ENCODE measurements around the gene CASZ1.

CASZ1 gene

GRCh38 chr1:10791105-10791951 is 5.1 kb downstream of the CASZ1 start:
- DNase-seq: no peak

- DNase-seq: no peak
Observed at GRCh38 chr1:10789803-10790702, 6.4 kb downstream of the CASZ1 start.

DNA sequence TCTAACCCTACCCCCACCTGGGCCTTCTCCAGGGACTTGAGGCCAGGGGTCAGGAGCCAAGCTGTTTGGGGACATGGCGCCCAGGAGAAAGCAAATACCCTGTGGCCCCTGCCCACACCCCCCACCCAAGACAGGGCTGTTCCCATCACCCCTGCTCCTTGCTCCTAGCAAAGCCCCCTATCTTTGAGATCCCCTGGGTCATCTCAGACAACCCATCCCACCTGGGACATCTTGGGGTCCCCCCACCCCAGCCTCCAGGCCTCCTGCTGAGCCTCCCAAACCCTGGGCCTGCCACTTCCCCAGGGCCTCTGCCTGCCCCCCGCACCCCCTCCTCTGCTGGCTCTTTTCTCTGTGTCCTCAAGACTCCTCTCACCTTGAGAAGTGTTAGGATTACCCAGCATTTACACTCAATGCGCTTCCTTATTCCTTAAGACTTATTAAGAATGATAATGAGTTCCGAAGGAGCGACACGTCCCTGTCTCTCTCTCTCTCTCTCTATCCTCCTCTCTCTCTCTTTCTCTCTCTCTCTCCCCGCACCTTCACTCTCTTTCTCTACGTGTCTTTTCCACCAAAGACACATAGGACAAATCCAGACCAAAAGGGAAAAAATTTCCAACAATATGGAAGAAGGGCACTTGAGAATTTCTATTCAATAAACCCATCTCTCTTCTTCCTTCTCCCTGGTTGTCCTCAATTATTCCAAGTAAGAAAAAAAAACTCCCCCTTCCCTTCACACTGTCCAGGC is 7.2 kb downstream of the CASZ1 start:
- DNase-seq: no peak

DNA sequence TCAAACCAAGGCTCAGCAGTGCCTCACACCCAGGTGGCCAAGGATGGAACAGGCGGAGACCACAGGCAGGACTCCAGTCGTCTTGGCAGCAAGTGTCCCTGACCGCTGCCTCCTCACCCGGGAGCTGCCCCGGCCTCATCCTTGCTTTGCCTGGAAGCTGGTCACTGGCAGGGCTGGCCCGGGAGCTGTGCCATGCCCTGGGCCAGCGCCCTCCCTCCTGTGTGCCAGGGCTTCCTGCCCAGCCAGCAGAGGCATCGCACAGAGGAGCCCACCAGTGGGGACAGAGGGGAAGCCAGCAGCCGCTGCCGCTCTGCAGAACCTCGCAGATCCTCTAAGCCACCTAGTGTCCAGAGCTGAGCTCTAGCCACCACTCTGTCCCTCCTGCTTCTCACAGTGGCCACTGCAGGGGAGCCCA is 7.8 kb downstream of the CASZ1 start:
- no peak for DNase-seq

DNA sequence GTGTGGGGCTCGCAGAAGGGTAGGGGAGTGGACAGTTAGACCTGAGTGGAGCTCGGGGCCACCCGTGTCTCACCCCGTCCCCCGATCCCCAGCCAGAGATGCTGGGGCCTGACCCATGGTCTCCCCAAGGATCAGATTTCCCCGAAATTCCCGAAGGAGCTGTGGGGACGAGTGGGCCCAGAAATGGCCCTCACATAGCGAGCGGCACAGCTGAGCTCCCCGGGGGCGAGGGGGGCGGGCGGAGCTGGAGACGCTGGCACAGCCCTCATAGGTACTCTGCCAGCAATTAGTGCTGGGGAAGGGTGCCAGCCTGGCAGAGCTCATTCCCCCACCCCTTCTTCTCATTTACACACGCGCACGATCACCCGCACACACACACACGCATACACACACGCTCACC is 9.2 kb downstream of the CASZ1 start:
- DNase-seq: no peak

GRCh38 chr1:10785728-10786638 is 10.5 kb downstream of the CASZ1 start:
- DNase-seq: no peak

DNA sequence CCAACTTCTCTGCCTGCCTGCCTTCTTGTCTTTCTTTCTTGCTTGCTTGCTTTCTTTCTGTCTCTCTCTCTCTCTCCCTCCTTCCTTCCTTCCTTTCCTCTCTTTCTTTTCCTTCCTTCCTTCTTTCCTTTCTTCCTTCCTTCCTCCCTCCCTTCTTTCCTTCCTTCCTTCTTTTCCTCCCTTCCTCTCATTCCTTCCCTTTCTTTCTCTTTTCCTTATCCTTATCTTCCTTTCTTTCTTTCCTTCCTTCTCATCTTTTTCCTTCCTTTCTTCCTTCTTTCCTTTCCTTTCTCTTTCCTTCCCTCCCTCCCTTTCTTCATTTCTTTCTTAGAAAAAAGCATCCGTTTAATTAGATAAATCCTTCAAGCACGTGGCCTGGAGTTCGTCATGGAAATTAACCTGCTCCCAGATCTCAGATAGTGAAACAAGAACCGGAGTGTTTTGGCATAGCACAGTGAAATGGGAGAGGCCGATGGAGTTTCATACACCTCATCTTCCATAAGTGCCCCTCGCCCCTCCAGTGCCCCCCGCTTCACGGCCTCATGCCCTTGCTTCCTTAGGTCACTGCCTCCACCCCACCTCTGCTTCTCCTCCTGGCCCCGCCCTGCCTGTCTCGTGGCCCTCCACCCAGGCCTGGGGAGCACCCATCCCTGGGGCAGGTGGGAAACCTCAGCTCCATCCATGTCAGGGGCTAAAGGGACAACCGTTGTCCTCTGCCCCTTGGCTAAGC is 11.3 kb downstream of the CASZ1 start:
- DNase-seq: no peak

GRCh38 chr1:10782491-10783244 is 13.8 kb downstream of the CASZ1 start:
- DNase-seq: no peak

DNA sequence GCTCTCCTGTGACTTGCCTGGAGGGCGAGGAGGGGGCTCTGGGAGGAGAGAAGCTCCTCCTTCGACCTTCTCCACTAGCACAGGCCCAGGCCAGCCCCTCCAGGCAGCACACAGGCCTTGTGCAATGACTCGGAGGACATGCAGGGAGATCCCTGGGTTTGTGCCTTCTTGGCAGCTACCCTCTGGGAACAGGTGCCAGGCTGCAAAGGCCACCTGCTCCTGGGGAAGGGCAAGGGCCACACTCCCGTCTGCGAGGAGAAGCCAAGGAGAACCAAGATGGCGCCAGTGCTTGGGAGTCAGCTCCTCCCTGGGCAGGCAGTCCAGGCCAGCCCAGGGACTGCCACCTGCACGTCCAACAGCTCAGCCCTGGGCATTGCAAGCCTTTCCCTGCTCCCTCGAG is 15.3 kb downstream of the CASZ1 start:
- no peak for DNase-seq

DNA sequence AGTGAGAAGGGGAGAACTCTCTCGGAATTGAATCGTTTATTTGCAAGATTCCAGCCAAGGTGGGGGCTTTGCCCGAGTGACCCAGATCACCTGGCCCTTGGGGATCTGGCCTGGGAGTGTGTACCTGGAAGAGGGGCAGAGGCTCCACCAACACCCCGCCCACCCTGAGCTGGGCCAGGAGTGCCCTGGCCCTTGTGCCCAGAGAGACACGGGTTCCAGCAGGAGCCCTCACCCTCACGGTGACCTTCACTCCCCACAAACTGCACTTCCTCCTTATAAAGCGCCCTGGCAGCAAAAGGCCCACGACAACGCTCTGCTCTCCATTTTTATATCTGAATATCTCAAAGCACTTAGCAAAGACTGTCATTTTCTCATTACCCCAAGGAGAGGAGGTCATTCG is 16.6 kb downstream of the CASZ1 start:
- DNase-seq: no peak

DNA sequence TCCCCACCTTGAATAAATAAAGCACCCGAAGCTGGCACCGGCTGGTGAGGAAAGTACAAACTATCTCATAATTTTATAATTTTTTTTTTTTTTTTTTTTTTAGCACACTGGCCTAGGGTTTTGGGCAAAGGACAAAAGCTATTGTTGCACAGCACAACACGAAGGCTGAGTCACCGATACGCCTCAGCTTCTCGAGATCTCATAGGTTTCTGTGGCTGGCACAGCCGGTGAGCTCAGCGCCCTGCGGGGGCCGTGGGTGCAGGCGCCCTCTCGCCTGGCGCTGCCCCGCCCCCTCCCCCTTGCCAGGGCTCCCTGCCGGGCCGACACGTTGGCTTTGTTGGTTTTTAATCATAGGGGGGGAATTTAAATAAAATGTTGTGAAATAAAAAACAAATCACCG is 17.2 kb downstream of the CASZ1 start:
- DNase-seq: no peak

- no peak for DNase-seq
Observed at GRCh38 chr1:10778640-10779039, 17.8 kb downstream of the CASZ1 start.

DNA sequence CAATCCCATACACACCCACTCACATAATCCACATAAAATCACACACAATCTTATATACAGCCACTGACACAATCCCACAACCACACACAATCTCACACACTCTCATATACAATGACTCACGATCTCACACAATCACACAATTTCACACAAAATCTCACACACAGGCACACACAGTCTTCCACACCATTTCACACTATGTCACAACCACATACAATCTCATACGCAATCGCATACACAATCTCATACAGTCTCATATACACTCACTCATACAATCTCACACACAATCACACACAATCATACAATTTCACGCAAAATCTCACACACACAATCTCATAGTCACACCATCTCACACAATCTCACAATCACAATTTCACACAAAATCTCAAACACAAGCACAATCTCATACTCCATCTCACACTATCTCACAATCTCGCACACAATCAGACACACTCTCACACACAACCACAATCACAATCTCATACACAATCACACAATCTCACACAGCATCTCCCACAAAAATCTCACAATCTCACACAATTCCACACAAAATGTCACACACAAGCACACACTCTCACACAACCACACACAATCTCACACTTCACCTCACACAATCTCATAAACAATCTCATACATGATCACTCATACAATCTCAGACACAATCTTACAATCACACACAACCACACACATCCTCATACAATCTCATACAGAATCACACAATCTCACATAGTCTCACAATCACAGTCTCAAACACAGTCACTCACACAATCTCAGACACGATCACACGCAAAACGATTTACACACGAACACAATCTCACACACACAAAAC is 18.5 kb downstream of the CASZ1 start:
- DNase-seq: no peak

GRCh38 chr1:10776190-10776905 is 20.1 kb downstream of the CASZ1 start:
- DNase-seq: no peak

DNA sequence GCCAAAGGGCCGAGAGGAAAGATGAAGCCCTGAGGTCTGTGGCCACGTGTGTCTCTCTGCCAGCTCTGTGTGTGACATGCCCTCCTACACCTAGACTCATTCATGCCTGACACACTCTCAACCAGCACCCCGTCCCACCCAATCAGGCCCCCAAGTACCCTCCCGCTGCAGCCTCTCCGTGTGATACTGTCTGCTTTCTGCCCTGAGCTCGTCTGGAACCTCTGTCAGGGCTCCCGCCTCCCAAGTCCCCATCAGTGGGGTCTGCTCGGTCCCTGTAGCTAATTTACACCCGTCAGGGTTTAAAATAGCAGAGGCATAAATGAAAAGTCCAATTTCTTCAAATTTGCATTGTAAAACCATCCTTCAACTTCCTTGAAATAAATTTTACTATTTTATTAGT is 20.7 kb downstream of the CASZ1 start:
- DNase-seq: no peak

- no peak for DNase-seq
Observed at GRCh38 chr1:10774615-10775310, 21.7 kb downstream of the CASZ1 start.

DNA sequence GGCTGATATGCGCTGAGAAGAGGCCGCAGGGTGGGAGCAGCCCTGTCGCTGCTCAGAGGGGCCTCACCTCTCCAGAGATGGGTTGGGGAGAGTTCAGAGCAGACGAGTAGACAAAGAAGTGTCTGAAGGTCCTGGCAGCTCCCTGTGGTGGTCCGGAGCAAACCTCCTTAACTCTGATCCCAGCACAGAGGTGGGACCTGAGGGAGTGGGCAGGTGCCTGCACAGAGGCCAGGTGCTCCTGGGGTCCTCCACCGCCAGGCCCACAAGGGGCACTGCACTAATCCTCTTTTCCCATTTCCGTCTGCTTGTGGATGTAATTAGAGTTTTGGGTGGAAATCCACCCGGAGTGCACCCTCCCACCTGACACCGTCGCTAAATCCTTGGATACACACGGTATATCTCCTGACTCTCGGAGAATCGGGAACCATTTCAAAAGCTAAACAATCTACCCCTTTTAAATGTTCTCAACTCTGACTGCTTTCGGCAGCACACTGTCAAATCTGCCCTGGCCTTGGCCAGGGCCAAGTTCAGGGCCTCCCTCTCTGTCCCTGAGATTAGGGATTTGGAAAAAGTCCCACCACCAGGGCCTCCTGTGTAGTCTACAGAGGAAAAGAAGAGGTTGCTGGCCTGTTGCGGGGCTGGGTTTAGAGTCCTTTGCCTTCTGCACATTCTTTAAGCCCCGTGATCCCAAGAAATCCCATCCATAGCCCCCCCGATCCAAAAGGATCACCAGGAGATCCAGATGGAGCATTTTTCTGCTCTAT is 22.4 kb downstream of the CASZ1 start:
- DNase-seq: no peak

- DNase-seq: no peak
Observed at GRCh38 chr1:10773376-10773775, 23.1 kb downstream of the CASZ1 start.

Data from stimulated activated CD8-positive, alpha-beta memory T cell treated with anti-CD3 and anti-CD28 coated beads, Interleukin-4, amount 100 ng/mL, for 48 hours (primary cell).